SK-N-DZ (cell line): ENCODE measurements around the gene DSG4.

Experiments
- DNase-seq: peaks from one replicate; pipeline ENCODE4 v3.0.0-alpha.2; 2015; ENCODE audit warnings: low spot score

DSG4 gene

GRCh38 chr18:31410716-31411483, 34.3 kb downstream of the DSG4 start:
- DNase-seq: no peak

- no peak for DNase-seq
Observed at GRCh38 chr18:31413137-31413536, 36.6 kb downstream of the DSG4 start.

GRCh38 chr18:31417850-31418249, 41.3 kb downstream of the DSG4 start:
- no peak for DNase-seq

GRCh38 chr18:31419457-31419932, 42.9 kb downstream of the DSG4 start:
- DNase-seq: no peak

- DNase-seq: no peak
Observed at GRCh38 chr18:31420032-31420431, 43.5 kb downstream of the DSG4 start.

GRCh38 chr18:31420524-31420923, 43.9 kb downstream of the DSG4 start:
- DNase-seq: no peak

GRCh38 chr18:31424383-31424988, 47.9 kb downstream of the DSG4 start:
- DNase-seq: no peak

- no peak for DNase-seq
Observed at GRCh38 chr18:31426021-31426420, 49.4 kb downstream of the DSG4 start.

GRCh38 chr18:31426871-31427406, 50.4 kb downstream of the DSG4 start:
- DNase-seq: no peak

- no peak for DNase-seq
Observed at GRCh38 chr18:31428211-31428610, 51.6 kb downstream of the DSG4 start.

GRCh38 chr18:31429623-31430022, 53.0 kb downstream of the DSG4 start:
- no peak for DNase-seq

GRCh38 chr18:31430072-31430471, 53.5 kb downstream of the DSG4 start:
- no peak for DNase-seq

- no peak for DNase-seq
Observed at GRCh38 chr18:31430554-31430953, 54.0 kb downstream of the DSG4 start.

- DNase-seq: no peak
Observed at GRCh38 chr18:31432316-31432715, 55.7 kb downstream of the DSG4 start.

- no peak for DNase-seq
Observed at GRCh38 chr18:31436825-31437224, 60.2 kb downstream of the DSG4 start.

GRCh38 chr18:31438402-31438801, 61.8 kb downstream of the DSG4 start:
- no peak for DNase-seq

GRCh38 chr18:31439807-31440325, 63.3 kb downstream of the DSG4 start:
- no peak for DNase-seq

- DNase-seq: no peak
Observed at GRCh38 chr18:31440787-31441186, 64.2 kb downstream of the DSG4 start.

- no peak for DNase-seq
Observed at GRCh38 chr18:31441493-31441892, 64.9 kb downstream of the DSG4 start.

- DNase-seq: no peak
Observed at GRCh38 chr18:31444142-31444541, 67.6 kb downstream of the DSG4 start.

GRCh38 chr18:31445908-31446307, 69.3 kb downstream of the DSG4 start:
- no peak for DNase-seq

GRCh38 chr18:31446854-31447253, 70.3 kb downstream of the DSG4 start:
- no peak for DNase-seq
